K562 (cell line): ENCODE measurements around the gene IL31RA. TPM values are rescaled to one million over a fixed set of nuclear protein-coding genes. Genes with fewer than 3 reads are reported as not detected.

Experiments used
- ATAC-seq: fragments of 200-7000 bp; cut with Tn5 transposase; 3 replicates; pipeline ENCODE4 v1.9.1; 2020; ENCODE audit warnings: moderate library complexity
- BruUV-seq: library from RNA; stranded (reverse); fragments of 400-500 nt; replicated peaks from 2 replicates; lab custom pipeline; 2021; lab: Mats Ljungman, UMichigan
- CTCF ChIA-PET: fragments of 300-600 bp; formaldehyde crosslinking; extraction: SDS; loops from one replicate; lab custom pipeline; 2021; ENCODE audit warnings: low intra/inter-chr PET ratio; lab: Yijun Ruan, JAX
- POLR2A ChIA-PET: fragments of 300-600, 350-650 bp; sonication (Branson Sonifier 250); formaldehyde crosslinking; extraction: SDS; loops from one replicate; lab custom pipeline; 2021; ENCODE audit warnings: antibody characterized with exemption, inconsistent platforms; lab: Yijun Ruan, JAX
- DNase-seq, 4 experiments: peaks; one replicate each; pipeline versions ENCODE4 v3.0.0 to v3.0.0-alpha.2; 2011 to 2018; ENCODE audit warnings: low spot score in 3 of 4, mixed read lengths in 3 of 4; ENCODE audit errors: extremely low read depth in 1 of 4
- FAIRE-seq: peaks from 2 replicates; lab custom pipeline; 2011; peaks lifted over from hg19 to GRCh38; lab: Jason Lieb, UNC
- H2AFZ ChIP-seq: 2 replicates; pipeline ENCODE4 v1.6.0; 2011; ENCODE audit warnings: low read depth, low read length, control low read depth, inconsistent platforms
- H3K27ac ChIP-seq: fragments of 200-600 bp; 3 replicates; pipeline ENCODE4 v1.8.0; 2011; ENCODE audit warnings: low read depth, mild to moderate bottlenecking, control low read depth, inconsistent platforms, low read length, moderate library complexity, mixed read lengths; ENCODE audit errors: extremely low read depth
- H3K27me3 ChIP-seq, 2 experiments: fragments of 300-600 bp in 1 of 2; 2 replicates in 1 of 2; 3 replicates in 1 of 2; pipeline versions ENCODE4 v1.6.0 to v1.8.0; 2011; ENCODE audit warnings: inconsistent platforms in 2 of 2, low read length in 2 of 2, mild to moderate bottlenecking in 1 of 2, mixed read lengths in 1 of 2, moderate library complexity in 1 of 2; ENCODE audit not compliant: control insufficient read depth in 2 of 2, insufficient read depth in 2 of 2
- H3K36me3 ChIP-seq: fragments of 300-600 bp; 3 replicates; pipeline ENCODE4 v1.8.0; 2011; ENCODE audit warnings: mild to moderate bottlenecking, low read length, inconsistent platforms; ENCODE audit not compliant: control insufficient read depth, insufficient read depth
- H3K4me1 ChIP-seq, 2 experiments: fragments of 200-600 bp in 1 of 2; replicated peaks in 1 of 2; 2 replicates in 1 of 2; 3 replicates in 1 of 2; pipeline versions ENCODE4 v1.5.1 to v1.8.0; 2011; ENCODE audit warnings: inconsistent platforms in 2 of 2, low read length in 2 of 2, mild to moderate bottlenecking in 1 of 2, mixed read lengths in 1 of 2, moderate library complexity in 1 of 2; ENCODE audit not compliant: control insufficient read depth in 2 of 2, insufficient read depth in 2 of 2
- H3K4me2 ChIP-seq: 2 replicates; pipeline ENCODE4 v1.6.1; 2011; ENCODE audit warnings: low read length, control low read depth, inconsistent platforms, mixed read lengths; ENCODE audit not compliant: insufficient read depth
- H3K4me3 ChIP-seq: fragments of 200-600 bp; sonication (generic), shearing (Covaris generic); 2 replicates; pipeline ENCODE4 v1.5.1; 2016; ENCODE audit warnings: control low read depth, inconsistent platforms
- H3K79me2 ChIP-seq: fragments of 200-600 bp; 3 replicates; pipeline ENCODE4 v1.8.0; 2011; ENCODE audit warnings: low read length, inconsistent platforms; ENCODE audit not compliant: control insufficient read depth, insufficient read depth
- H3K9ac ChIP-seq, 2 experiments: 2 replicates each; pipeline versions ENCODE4 v1.6.0 to v1.6.1; 2011; ENCODE audit warnings: low read depth in 2 of 2, low read length in 2 of 2, control low read depth in 1 of 2, inconsistent platforms in 1 of 2, mild to moderate bottlenecking in 1 of 2, mixed read lengths in 1 of 2; ENCODE audit not compliant: insufficient read depth in 1 of 2
- H3K9me1 ChIP-seq: one replicate; pipeline ENCODE4 v1.6.0; 2011; ENCODE audit warnings: inconsistent platforms, mild to moderate bottlenecking, low read length, moderate library complexity; ENCODE audit not compliant: control insufficient read depth, insufficient read depth
- H3K9me3 ChIP-seq: replicated peaks from 2 replicates; pipeline ENCODE4 v1.5.1; 2011; ENCODE audit warnings: low read depth, low read length, inconsistent platforms; ENCODE audit not compliant: control insufficient read depth, insufficient read depth
- H4K20me1 ChIP-seq: replicated peaks from 2 replicates; pipeline ENCODE4 v1.6.1; 2011; ENCODE audit warnings: low read length, inconsistent platforms, mixed read lengths; ENCODE audit not compliant: control insufficient read depth, insufficient read depth
- HDGF ChIP-seq: fragments of 450-650 bp; IDR thresholded peaks from 2 replicates; pipeline ENCODE4 v1.6.1; 2016
- HNRNPK ChIP-seq: fragments of 200-400 bp; formaldehyde crosslinking; IDR thresholded peaks from one replicate; pipeline ENCODE4 v1.6.1; 2018; ENCODE audit warnings: mild to moderate bottlenecking, low read depth, low read length; ENCODE audit not compliant: poor library complexity, severe bottlenecking
- MNT ChIP-seq, 2 experiments: fragments of 450-650 bp; conservative IDR thresholded peaks; 2 replicates each; pipeline ENCODE4 v1.6.1; 2017; ENCODE audit warnings: mild to moderate bottlenecking in 2 of 2, moderate library complexity in 2 of 2
- NRF1 ChIP-seq, 2 experiments: fragments of 450-650 bp; IDR thresholded peaks in 1 of 2; conservative IDR thresholded peaks in 1 of 2; 2 replicates each; pipeline ENCODE4 v1.6.1; 2014; ENCODE audit warnings: mild to moderate bottlenecking in 2 of 2
- SMARCA5 ChIP-seq: fragments of 450-650 bp; IDR thresholded peaks from 2 replicates; pipeline ENCODE4 v1.6.1; 2016
- ZNF444 ChIP-seq: fragments of 250-450 bp; sonication (Bioruptor Pico); IDR thresholded peaks from 2 replicates; pipeline ENCODE4 v1.4.0; 2020; ENCODE audit warnings: mild to moderate bottlenecking, moderate library complexity
- WGBS: fragments of 100-300 bp; shearing (Covaris generic); methylation state at CpG from one replicate; pipeline ENCODE4 v1.1.6; 2016; ENCODE audit warnings: low coverage, mixed read lengths; ENCODE audit not compliant: insufficient coverage; ENCODE audit errors: missing lambda C conversion rate; 5-methylcytosine and 5-hydroxymethylcytosine counted together
- in situ Hi-C: fragments of 300-500 bp; cut with MboI; formaldehyde crosslinking; loops from 4 replicates; pipeline ENCODE4 v1.15.0; 2018; ENCODE audit warnings: inconsistent platforms, mixed read lengths
- intact Hi-C: fragments of 100-400 bp; cut with micrococcal nuclease; formaldehyde crosslinking; loops from 2 replicates; pipeline ENCODE4 v1.14.2; 2022
- polyA plus RNA-seq, 8 experiments: library from polyadenylated mRNA; depleted of rRNA in 4 of 8; stranded (reverse) in 5 of 8; unstranded in 3 of 8; fragments of >200 nt; fragmentation: Nextera tagmentation in 2 of 8; fragmentation: Illumina TruSeq in 1 of 8; extraction: Ambion mirVana in 2 of 8; extraction: Trizol in 1 of 8; gene quantifications; 2 replicates each; pipeline versions ENCODE4 v1.2.1 to v1.2.3, GENCODE V29; 2011 to 2014; ENCODE audit warnings: inconsistent platforms in 1 of 8, missing spikeins in 1 of 8
- total RNA-seq, 7 experiments: library from RNA; depleted of rRNA in 6 of 7; stranded (reverse); fragments of >200 nt in 6 of 7; fragmentation: Illumina TruSeq in 2 of 7; extraction: Trizol in 2 of 7; gene quantifications; 2 replicates each; pipeline versions ENCODE4 v1.2.1 to v1.2.3, GENCODE V29; 2011 to 2021; ENCODE audit warnings: low replicate concordance in 1 of 7

IL31RA gene
- total and polyA plus RNA-seq, 9 of the 15 experiments (the other 6 are each of a cell fraction or from before 2014, with no cell fraction given) = not detected

DNA sequence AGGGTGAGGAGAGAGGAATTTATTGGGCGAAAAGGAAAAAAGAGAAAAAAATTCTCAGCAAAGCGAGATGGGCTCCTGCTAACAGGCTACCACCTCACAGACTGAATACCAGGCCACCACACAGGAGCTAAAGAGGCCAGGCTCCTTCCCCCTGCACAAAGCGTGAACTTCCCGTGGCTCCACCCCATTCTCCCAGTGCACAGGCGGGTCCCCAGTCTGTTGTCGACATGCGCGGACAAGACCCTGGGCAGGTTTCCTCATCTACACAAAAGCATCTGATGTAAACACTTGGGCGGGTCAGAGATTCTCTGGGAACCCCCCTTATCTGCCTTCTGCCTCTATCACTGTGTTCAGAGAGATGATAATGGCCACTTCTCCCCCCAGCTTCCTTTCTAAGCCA lies 34.2 kb downstream of the IL31RA start:
- in situ Hi-C loops (no loop called here), intact Hi-C loops (no loop called here)
- ChIA-PET POLR2A (interaction anchor here (0.6 to 1.2 kb wide), 3 partner anchors 9 to 1472 kb away, joined by 3 read pairs; no protein-coding TSS in a partner anchor), CTCF (no interaction called here)
- no peaks in the 10 kb centered on the region for H4K20me1 ChIP-seq
- ATAC-seq (peak; percentile 33; the same call in 1 of the 3 replicates), FAIRE-seq (no peak), DNase-seq (peak in 1 of 4 experiments; percentile 9)
- H3K79me2 ChIP-seq = no peaks in the 10 kb centered on the region
- no peaks in the 10 kb centered on the region for H3K9me1 ChIP-seq
- no peak overlapping the region for H3K4me3 ChIP-seq
- TF ChIP-seq SMARCA5 (no peak), ZNF444 (CRISPR knock-in tag) (no peak), HNRNPK (no peak), MNT (conservative IDR thresholded peaks at IDR 0.05) (no peak), NRF1 (conservative IDR thresholded peaks at IDR 0.05 in 1 of 2, IDR thresholded peaks at IDR 0.05 in 1 of 2) (peak; percentile 78 to 80), HDGF (no peak)
- peaks cover 10 to 18% of the 10 kb centered on the region in 2 experiments for H3K27me3 ChIP-seq
- BruUV-seq = no TSS peak
- no peak overlapping the region for H3K9ac ChIP-seq
- H2AFZ ChIP-seq = no peak overlapping the region
- 1% methylated on average over 9 of the region's 9 CpGs for WGBS
- H3K27ac ChIP-seq = no peak overlapping the region
- no peaks in the 10 kb centered on the region; a peak in 3 of 5 replicates for H3K4me1 ChIP-seq
- no peak overlapping the region; the same call in 1 of the 2 replicates for H3K4me2 ChIP-seq
- no peaks in the 10 kb centered on the region for H3K36me3 ChIP-seq
- no peaks in the 10 kb centered on the region for H3K9me3 ChIP-seq
